Cardiac fibroblast (primary cell): Measurements from ENCODE around the gene CENPF.
A peak's percentile ranks its signal among the peaks of the same experiment; 100 is the strongest.

ENCODE experiments used
- DNase-seq, 2 donors: peaks; one replicate each; pipeline versions ENCODE4 v3.0.0 to v3.0.0-alpha.2; 2010; ENCODE audit warnings: low read depth in 2 of 2
- H3K4me3 ChIP-seq, 2 donors: replicated peaks in 1 of 2; 1 replicate in 1 of 2; 2 replicates in 1 of 2; pipeline ENCODE4 v1.5.1; 2011; ENCODE audit warnings: low read depth in 2 of 2, low read length in 2 of 2, mild to moderate bottlenecking in 2 of 2, moderate library complexity in 1 of 2
- TF ChIP-seq, protein P1 (sequence below): IDR thresholded peaks from one replicate; pipeline ENCODE4 v1.5.1; 2011; ENCODE audit warnings: low read depth, mild to moderate bottlenecking, low read length, inconsistent platforms

Gene CENPF

DNA sequence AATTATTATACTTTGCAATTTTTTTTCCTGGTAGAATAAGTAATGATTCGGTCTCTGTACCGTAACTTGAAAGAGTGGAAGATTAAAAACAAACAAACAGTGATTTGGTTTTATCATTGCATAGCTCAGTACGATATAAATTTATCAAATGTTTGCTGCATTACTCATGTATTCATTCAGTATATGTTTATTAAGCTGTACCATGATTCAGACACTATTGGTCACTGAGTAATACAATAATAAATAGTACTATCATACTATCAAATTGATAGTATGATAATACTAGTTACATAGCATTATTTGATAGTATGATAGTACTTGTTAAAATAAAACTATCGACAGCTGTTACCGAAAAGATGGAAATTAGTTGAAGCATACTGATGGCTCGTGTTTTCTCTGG is 12.1 kb downstream of the CENPF start:
- TF ChIP-seq, protein P1, sequence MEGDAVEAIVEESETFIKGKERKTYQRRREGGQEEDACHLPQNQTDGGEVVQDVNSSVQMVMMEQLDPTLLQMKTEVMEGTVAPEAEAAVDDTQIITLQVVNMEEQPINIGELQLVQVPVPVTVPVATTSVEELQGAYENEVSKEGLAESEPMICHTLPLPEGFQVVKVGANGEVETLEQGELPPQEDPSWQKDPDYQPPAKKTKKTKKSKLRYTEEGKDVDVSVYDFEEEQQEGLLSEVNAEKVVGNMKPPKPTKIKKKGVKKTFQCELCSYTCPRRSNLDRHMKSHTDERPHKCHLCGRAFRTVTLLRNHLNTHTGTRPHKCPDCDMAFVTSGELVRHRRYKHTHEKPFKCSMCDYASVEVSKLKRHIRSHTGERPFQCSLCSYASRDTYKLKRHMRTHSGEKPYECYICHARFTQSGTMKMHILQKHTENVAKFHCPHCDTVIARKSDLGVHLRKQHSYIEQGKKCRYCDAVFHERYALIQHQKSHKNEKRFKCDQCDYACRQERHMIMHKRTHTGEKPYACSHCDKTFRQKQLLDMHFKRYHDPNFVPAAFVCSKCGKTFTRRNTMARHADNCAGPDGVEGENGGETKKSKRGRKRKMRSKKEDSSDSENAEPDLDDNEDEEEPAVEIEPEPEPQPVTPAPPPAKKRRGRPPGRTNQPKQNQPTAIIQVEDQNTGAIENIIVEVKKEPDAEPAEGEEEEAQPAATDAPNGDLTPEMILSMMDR = no peak
- peak in 1 of 2 donors; percentile 35 for DNase-seq
- no peak overlapping the region for H3K4me3 ChIP-seq

DNA sequence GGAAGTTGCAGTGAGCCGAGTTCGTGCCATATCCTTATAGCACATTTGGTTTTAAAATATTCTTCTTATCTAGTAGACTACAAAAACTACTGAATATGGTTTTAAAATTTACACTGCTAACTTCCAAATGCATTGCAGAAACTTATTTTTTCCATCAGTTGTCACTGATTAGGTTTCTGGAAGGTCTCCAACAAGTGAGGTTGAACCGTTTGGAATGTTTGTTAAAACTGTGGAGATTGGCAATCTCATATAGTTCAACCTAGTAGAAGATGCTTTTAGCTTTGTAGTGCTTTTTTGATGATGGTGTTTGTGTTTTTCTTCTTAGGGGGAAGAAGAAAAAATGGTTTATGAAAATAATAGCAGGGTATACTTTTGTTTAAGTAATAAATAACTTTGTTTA is 12.9 kb downstream of the CENPF start:
- peak; percentile 33 to 80 for DNase-seq
- TF ChIP-seq, protein P1 = no peak
- no peak overlapping the region for H3K4me3 ChIP-seq

DNA sequence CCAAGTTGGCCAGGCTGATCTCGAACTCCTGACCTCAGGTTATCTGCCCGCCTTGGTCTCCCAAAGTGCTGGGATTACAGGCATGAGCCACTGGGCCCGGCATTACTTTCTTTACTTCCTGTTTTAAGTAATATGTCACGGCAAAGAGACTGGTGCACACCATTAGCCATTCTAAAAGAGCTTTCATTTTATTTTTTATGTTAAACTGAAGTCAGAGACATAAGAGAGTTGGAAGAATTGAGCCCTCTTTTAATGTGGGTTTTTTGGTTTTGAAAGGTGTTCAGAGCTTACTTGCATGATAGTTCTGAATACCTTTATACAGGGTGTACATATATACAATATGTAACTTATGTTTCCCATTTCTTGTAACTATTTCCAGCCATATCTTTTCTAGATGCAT is 14.3 kb downstream of the CENPF start:
- no peak for DNase-seq
- no peak overlapping the region for H3K4me3 ChIP-seq
- TF ChIP-seq, protein P1 = no peak

DNA sequence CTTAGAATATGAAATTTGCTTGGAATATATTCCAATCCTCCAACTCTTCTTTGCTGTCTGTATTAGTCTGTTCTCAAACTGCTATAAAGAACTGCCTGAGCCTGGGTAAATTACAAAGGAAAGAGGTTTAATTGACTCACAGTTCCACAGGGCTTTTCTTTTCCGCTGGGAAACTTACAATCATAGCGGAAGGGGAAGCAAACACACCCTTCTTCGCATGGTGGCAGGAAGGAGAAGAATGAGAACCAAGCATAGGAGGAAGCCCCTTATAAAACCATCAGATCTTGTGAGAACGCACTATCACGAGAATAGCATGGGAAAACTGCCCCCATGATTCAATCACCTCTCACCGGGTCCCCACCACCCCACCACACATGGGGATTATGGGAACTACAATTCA is 14.8 kb downstream of the CENPF start:
- DNase-seq = no peak
- TF ChIP-seq, protein P1 = no peak
- H3K4me3 ChIP-seq = no peak overlapping the region

DNA sequence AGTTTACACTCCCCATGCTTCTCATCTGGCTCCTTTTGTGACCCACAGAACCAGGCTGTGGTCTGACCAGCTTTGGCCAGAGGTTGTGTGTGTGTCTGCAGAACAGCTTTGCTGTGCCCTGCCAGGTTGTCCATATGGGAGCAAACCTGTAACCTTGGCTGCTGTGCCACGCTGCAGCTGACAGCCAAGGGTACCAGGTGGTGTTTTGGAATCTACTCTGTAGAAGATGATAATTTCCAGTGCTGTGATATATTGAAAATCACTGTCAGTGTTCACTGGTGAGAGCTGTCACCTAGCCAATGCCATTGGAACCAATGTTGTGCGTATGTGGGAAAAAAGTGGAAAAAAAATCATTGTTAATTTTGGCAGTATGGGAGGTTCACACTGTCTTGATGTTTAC is 18.2 kb downstream of the CENPF start:
- no peak for DNase-seq
- TF ChIP-seq, protein P1 = no peak
- H3K4me3 ChIP-seq = no peak overlapping the region

DNA sequence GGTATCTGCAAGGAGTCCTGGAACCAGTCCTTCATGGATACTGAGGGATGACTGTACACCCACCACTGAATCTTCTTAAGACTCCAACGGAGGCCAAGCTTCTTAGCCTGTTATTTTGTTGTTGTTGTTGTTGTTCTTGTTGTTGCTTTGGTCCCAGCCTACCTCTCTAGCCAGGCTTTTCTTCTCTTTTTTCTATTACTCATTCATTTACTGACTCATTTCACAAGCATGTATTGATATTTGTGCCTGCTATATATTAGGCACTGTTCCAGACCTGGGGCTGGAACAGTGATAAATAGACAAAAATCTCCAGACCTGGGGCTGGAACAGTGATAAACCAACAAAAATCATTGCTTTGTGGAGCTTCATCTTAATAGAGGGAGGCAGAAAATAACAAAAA is 20.4 kb downstream of the CENPF start:
- no peak overlapping the region for H3K4me3 ChIP-seq
- TF ChIP-seq, protein P1 = no peak
- DNase-seq = peak; percentile 7 to 48

DNA sequence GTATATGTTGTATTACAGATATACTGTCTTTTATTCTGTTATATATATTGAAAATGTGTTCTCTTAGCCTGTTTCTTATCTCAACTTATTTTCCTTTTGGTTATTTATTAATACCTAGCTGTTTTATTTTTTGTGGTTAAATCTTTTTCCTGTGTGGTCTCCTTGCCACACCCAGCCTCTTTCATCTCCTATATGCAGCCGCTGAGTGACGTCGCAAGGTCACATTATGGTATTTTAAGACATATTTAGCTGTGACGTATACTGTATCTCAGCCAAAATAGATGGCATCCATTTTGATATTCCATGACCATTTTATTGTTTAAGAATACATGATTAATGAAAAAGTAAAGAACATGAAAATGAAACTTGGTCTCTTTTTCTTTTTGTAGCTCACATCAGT is 29.1 kb downstream of the CENPF start:
- no peak for DNase-seq
- no peak overlapping the region for H3K4me3 ChIP-seq
- TF ChIP-seq, protein P1 = no peak
